ENCODE data around the gene KIAA1755.

- TF ChIP-seq CTCF (IDR thresholded peaks at IDR 0.05) (no peak), POLR2A (IDR thresholded peaks at IDR 0.05) (no peak)
These were observed 39.4 kb upstream of the KIAA1755 start for GRCh38 chr20:38299963-38300362.
